ENCODE data around the gene OOSP4A. TPM values are rescaled to one million over a fixed set of nuclear protein-coding genes. Genes with fewer than 3 reads are reported as not detected.

OOSP4A gene
- polyA plus RNA-seq, 1 of the 3 experiments (the other 2 are of a cell fraction) = not detected

- H3K9me3 ChIP-seq = no peaks in the 10 kb centered on the region
- 21% methylated on average over 5 of the region's 5 CpGs for WGBS (ENCODE audit: low lambda C conversion rate)
- DNase-seq = no peak
- no peak overlapping the region for H3K4me3 ChIP-seq (ENCODE audit: low read depth in 2 of 2, low read length in 1 of 2)
- ChIA-PET POLR2A (no interaction called here), CTCF (no interaction called here)
- H2AFZ ChIP-seq (ENCODE audit: low read depth) = no peak overlapping the region
- no peak overlapping the region for H3K27ac ChIP-seq (ENCODE audit: low read depth in 2 of 2, low read length in 1 of 2)
- no peaks in the 10 kb centered on the region for H3K27me3 ChIP-seq (ENCODE audit: insufficient read depth)
- H3K4me2 ChIP-seq = no peak overlapping the region
- H3K4me1 ChIP-seq (ENCODE audit: control insufficient read depth in 1 of 2, insufficient read depth in 2 of 2, low read depth in 1 of 2, low read length in 1 of 2) = no peaks in the 10 kb centered on the region
- no peaks in the 10 kb centered on the region for H3F3A ChIP-seq (replicated peaks; ENCODE audit: insufficient read depth)
- no peaks in the 10 kb centered on the region for H4K20me1 ChIP-seq (ENCODE audit: insufficient read depth)
- no peaks in the 10 kb centered on the region for H3K36me3 ChIP-seq (replicated peaks in 1 of 2; ENCODE audit: control insufficient read depth in 1 of 2, insufficient read depth in 2 of 2, low read length in 1 of 2)
- H3K9me2 ChIP-seq = no peaks in the 10 kb centered on the region
- no peak for TF ChIP-seq RAD21 (IDR thresholded peaks at IDR 0.05; ENCODE audit: low read length)
- no peak for TF ChIP-seq FOXJ3 (CRISPR knock-in tag; IDR thresholded peaks at IDR 0.05)
- TF ChIP-seq EP300 (IDR thresholded peaks at IDR 0.05; ENCODE audit: borderline replicate concordance in 1 of 2, low read depth in 1 of 2, low read length in 1 of 2) = no peak
- no peak for TF ChIP-seq TCF12 (IDR thresholded peaks at IDR 0.05)
- no peak for TF ChIP-seq TAF1 (IDR thresholded peaks at IDR 0.05; ENCODE audit: borderline replicate concordance, low read depth, low read length)
- no peak for TF ChIP-seq RCOR1 (IDR thresholded peaks at IDR 0.05; ENCODE audit: low read length)
- TF ChIP-seq SIN3A (IDR thresholded peaks at IDR 0.05; ENCODE audit: borderline replicate concordance, low read depth, low read length) = no peak
- TF ChIP-seq NRF1 (IDR thresholded peaks at IDR 0.05; ENCODE audit: low read depth, low read length) = no peak
- no peak for TF ChIP-seq JUND (IDR thresholded peaks at IDR 0.05)
- no peak for TF ChIP-seq GATA2 (CRISPR knock-in tag; IDR thresholded peaks at IDR 0.05)
- no peak overlapping the region for H3K9ac ChIP-seq
- no peaks in the 10 kb centered on the region for H3K79me2 ChIP-seq (ENCODE audit: insufficient read depth)
These were observed 9.3 kb downstream of the OOSP4A start for GRCh38 chr11:59973097-59973496.

- CTCF ChIA-PET = interaction anchor here (1.2 kb wide), 1 partner anchor 15 kb away, joined by 3 read pairs; no protein-coding TSS in a partner anchor
- H3K9me3 ChIP-seq = no peaks in the 10 kb centered on the region
- no peak overlapping the region for H3K4me3 ChIP-seq (ENCODE audit: low read depth in 2 of 2, low read length in 1 of 2)
- no peaks in the 10 kb centered on the region for H4K20me1 ChIP-seq (ENCODE audit: insufficient read depth)
- H3K36me3 ChIP-seq (replicated peaks in 1 of 2; ENCODE audit: control insufficient read depth in 1 of 2, insufficient read depth in 2 of 2, low read length in 1 of 2) = no peaks in the 10 kb centered on the region
- 53% methylated on average over 4 of the region's 4 CpGs for WGBS (ENCODE audit: low lambda C conversion rate)
- DNase-seq = no peak
- H3F3A ChIP-seq (replicated peaks; ENCODE audit: insufficient read depth) = no peaks in the 10 kb centered on the region
- no peak overlapping the region for H3K9ac ChIP-seq
- no peaks in the 10 kb centered on the region for H3K79me2 ChIP-seq (ENCODE audit: insufficient read depth)
- no peak overlapping the region for H3K4me2 ChIP-seq
- TF ChIP-seq MXI1 (IDR thresholded peaks at IDR 0.05; ENCODE audit: low read depth, low read length) = no peak
- no peak for TF ChIP-seq JUND (IDR thresholded peaks at IDR 0.05)
- TF ChIP-seq GABPA (IDR thresholded peaks at IDR 0.05; ENCODE audit: low read depth) = no peak
- no peak for TF ChIP-seq FOXM1 (IDR thresholded peaks at IDR 0.05; ENCODE audit: low read depth)
- no peak for TF ChIP-seq EZH2phosphoT487 (IDR thresholded peaks at IDR 0.05; ENCODE audit: borderline replicate concordance, low read depth)
- no peak for TF ChIP-seq PBX3 (IDR thresholded peaks at IDR 0.05)
- TF ChIP-seq USF2 (IDR thresholded peaks at IDR 0.05; ENCODE audit: borderline replicate concordance, low read depth, low read length) = no peak
- no peak for TF ChIP-seq RFX5 (IDR thresholded peaks at IDR 0.05; ENCODE audit: low read length)
- no peak for TF ChIP-seq RCOR1 (IDR thresholded peaks at IDR 0.05; ENCODE audit: low read length)
- TF ChIP-seq CHD2 (IDR thresholded peaks at IDR 0.05; ENCODE audit: low read length, partially characterized antibody) = no peak
- no peak for TF ChIP-seq RXRA (IDR thresholded peaks at IDR 0.05; ENCODE audit: borderline replicate concordance, low read depth)
- no peak for TF ChIP-seq RAD21 (IDR thresholded peaks at IDR 0.05; ENCODE audit: low read length)
- no peak for TF ChIP-seq CTCF (IDR thresholded peaks at IDR 0.05)
- no peak for TF ChIP-seq FOXJ3 (CRISPR knock-in tag; IDR thresholded peaks at IDR 0.05)
- no peak for TF ChIP-seq MAX (IDR thresholded peaks at IDR 0.05; ENCODE audit: low read depth)
- TF ChIP-seq MEF2A (IDR thresholded peaks at IDR 0.05; ENCODE audit: borderline replicate concordance, low read depth) = no peak
- TF ChIP-seq YY1 (IDR thresholded peaks at IDR 0.05; ENCODE audit: low read depth) = no peak
- no peak for TF ChIP-seq TEAD4 (IDR thresholded peaks at IDR 0.05; ENCODE audit: borderline replicate concordance, insufficient read depth)
- TF ChIP-seq TCF12 (IDR thresholded peaks at IDR 0.05) = no peak
- no peaks in the 10 kb centered on the region for H3K9me2 ChIP-seq
- H3K4me1 ChIP-seq (ENCODE audit: control insufficient read depth in 1 of 2, insufficient read depth in 2 of 2, low read depth in 1 of 2, low read length in 1 of 2) = no peaks in the 10 kb centered on the region
- no peak overlapping the region for H3K27ac ChIP-seq (ENCODE audit: low read depth in 2 of 2, low read length in 1 of 2)
- POLR2A ChIA-PET = no interaction called here
- no peaks in the 10 kb centered on the region for H3K27me3 ChIP-seq (ENCODE audit: insufficient read depth)
- H2AFZ ChIP-seq (ENCODE audit: low read depth) = no peak overlapping the region
These were observed 17.4 kb downstream of the OOSP4A start for GRCh38 chr11:59981106-59981770.

Measured in SK-N-SH (cell line).